ENCODE results near the gene LMO2.
"Not testable (repeated sequence)": the region's sequence is repeated elsewhere in the genome, so short reads cannot be mapped to it uniquely, and the experiment has no call there.

LMO2 gene

GRCh38 chr11:33844236-33844635 lies 47.6 kb downstream of the LMO2 start:
- no peak overlapping the region for H3K9ac ChIP-seq (ENCODE audit: low read depth, low read length)
- H3K4me1 ChIP-seq (ENCODE audit: insufficient read depth, low read length): no peaks in the 10 kb centered on the region
- no peaks in the 10 kb centered on the region for H3K36me3 ChIP-seq (ENCODE audit: insufficient read depth, low read length)
- no peaks in the 10 kb centered on the region for H3K9me3 ChIP-seq (ENCODE audit: control insufficient read depth, insufficient read depth, low read length)

GRCh38 chr11:33843018-33843417 lies 48.9 kb downstream of the LMO2 start:
- H3K9me3 ChIP-seq (ENCODE audit: control insufficient read depth, insufficient read depth, low read length): no peaks in the 10 kb centered on the region
- H3K36me3 ChIP-seq (ENCODE audit: insufficient read depth, low read length): no peaks in the 10 kb centered on the region
- no peak overlapping the region for H3K9ac ChIP-seq (ENCODE audit: low read depth, low read length)
- H3K4me1 ChIP-seq (ENCODE audit: insufficient read depth, low read length): no peaks in the 10 kb centered on the region

GRCh38 chr11:33842236-33842915 lies 49.5 kb downstream of the LMO2 start:
- Histone ChIP-seq H3K36me3 (ENCODE audit: insufficient read depth, low read length) (no peaks in the 10 kb centered on the region), H3K9me3 (ENCODE audit: control insufficient read depth, insufficient read depth, low read length) (no peaks in the 10 kb centered on the region), H3K4me1 (ENCODE audit: insufficient read depth, low read length) (no peaks in the 10 kb centered on the region), H3K9ac (ENCODE audit: low read depth, low read length) (no peak overlapping the region)

GRCh38 chr11:33838234-33838633 lies 53.6 kb downstream of the LMO2 start:
- H3K9me3 ChIP-seq (ENCODE audit: control insufficient read depth, insufficient read depth, low read length); H3K9ac ChIP-seq (ENCODE audit: low read depth, low read length); H3K36me3 ChIP-seq (ENCODE audit: insufficient read depth, low read length); H3K4me1 ChIP-seq (ENCODE audit: insufficient read depth, low read length): not testable (repeated sequence)

- H3K9ac ChIP-seq (ENCODE audit: low read depth, low read length); H3K4me1 ChIP-seq (ENCODE audit: insufficient read depth, low read length); H3K9me3 ChIP-seq (ENCODE audit: control insufficient read depth, insufficient read depth, low read length); H3K36me3 ChIP-seq (ENCODE audit: insufficient read depth, low read length): not testable (repeated sequence)
Measured at GRCh38 chr11:33837334-33837733, 54.5 kb downstream of the LMO2 start.

GRCh38 chr11:33835143-33835878 lies 56.6 kb downstream of the LMO2 start:
- Histone ChIP-seq H3K9me3 (ENCODE audit: control insufficient read depth, insufficient read depth, low read length) (no peaks in the 10 kb centered on the region), H3K36me3 (ENCODE audit: insufficient read depth, low read length) (no peaks in the 10 kb centered on the region), H3K4me1 (ENCODE audit: insufficient read depth, low read length) (no peaks in the 10 kb centered on the region), H3K9ac (ENCODE audit: low read depth, low read length) (no peak overlapping the region)

GRCh38 chr11:33832676-33833075 lies 59.2 kb downstream of the LMO2 start:
- H3K9me3 ChIP-seq (ENCODE audit: control insufficient read depth, insufficient read depth, low read length): no peaks in the 10 kb centered on the region

GRCh38 chr11:33830903-33831648 lies 60.8 kb downstream of the LMO2 start:
- Histone ChIP-seq H3K36me3 (ENCODE audit: insufficient read depth, low read length) (no peaks in the 10 kb centered on the region), H3K9ac (ENCODE audit: low read depth, low read length) (no peak overlapping the region), H3K9me3 (ENCODE audit: control insufficient read depth, insufficient read depth, low read length) (no peaks in the 10 kb centered on the region), H3K4me1 (ENCODE audit: insufficient read depth, low read length) (no peaks in the 10 kb centered on the region)

More at GRCh38 chr11:33832676-33833075, 59.2 kb downstream of the LMO2 start:
- Histone ChIP-seq H3K9ac (ENCODE audit: low read depth, low read length) (no peak overlapping the region), H3K4me1 (ENCODE audit: insufficient read depth, low read length) (no peaks in the 10 kb centered on the region), H3K36me3 (ENCODE audit: insufficient read depth, low read length) (no peaks in the 10 kb centered on the region)

GRCh38 chr11:33829430-33830141 lies 62.3 kb downstream of the LMO2 start:
- H3K4me1 ChIP-seq (ENCODE audit: insufficient read depth, low read length): no peaks in the 10 kb centered on the region
- no peaks in the 10 kb centered on the region for H3K9me3 ChIP-seq (ENCODE audit: control insufficient read depth, insufficient read depth, low read length)
- no peaks in the 10 kb centered on the region for H3K36me3 ChIP-seq (ENCODE audit: insufficient read depth, low read length)
- peak overlapping the region; percentile 77 for H3K9ac ChIP-seq (ENCODE audit: low read depth, low read length)

GRCh38 chr11:33828604-33829429 lies 63.1 kb downstream of the LMO2 start:
- H3K4me1 ChIP-seq (ENCODE audit: insufficient read depth, low read length): no peaks in the 10 kb centered on the region
- H3K9ac ChIP-seq (ENCODE audit: low read depth, low read length): peak overlapping the region; percentile 77
- H3K9me3 ChIP-seq (ENCODE audit: control insufficient read depth, insufficient read depth, low read length): no peaks in the 10 kb centered on the region

GRCh38 chr11:33827206-33827605 lies 64.7 kb downstream of the LMO2 start:
- Histone ChIP-seq H3K36me3 (ENCODE audit: insufficient read depth, low read length) (no peaks in the 10 kb centered on the region), H3K9me3 (ENCODE audit: control insufficient read depth, insufficient read depth, low read length) (no peaks in the 10 kb centered on the region), H3K9ac (ENCODE audit: low read depth, low read length) (no peak overlapping the region), H3K4me1 (ENCODE audit: insufficient read depth, low read length) (no peaks in the 10 kb centered on the region)

More at GRCh38 chr11:33828604-33829429, 63.1 kb downstream of the LMO2 start:
- no peaks in the 10 kb centered on the region for H3K36me3 ChIP-seq (ENCODE audit: insufficient read depth, low read length)

- Histone ChIP-seq H3K4me1 (ENCODE audit: insufficient read depth, low read length) (no peaks in the 10 kb centered on the region), H3K36me3 (ENCODE audit: insufficient read depth, low read length) (no peaks in the 10 kb centered on the region), H3K9ac (ENCODE audit: low read depth, low read length) (no peak overlapping the region), H3K9me3 (ENCODE audit: control insufficient read depth, insufficient read depth, low read length) (no peaks in the 10 kb centered on the region)
Measured at GRCh38 chr11:33825854-33826560, 65.9 kb downstream of the LMO2 start.

GRCh38 chr11:33822981-33823380 lies 68.9 kb downstream of the LMO2 start:
- H3K9ac ChIP-seq (ENCODE audit: low read depth, low read length); H3K4me1 ChIP-seq (ENCODE audit: insufficient read depth, low read length); H3K9me3 ChIP-seq (ENCODE audit: control insufficient read depth, insufficient read depth, low read length); H3K36me3 ChIP-seq (ENCODE audit: insufficient read depth, low read length): not testable (repeated sequence)

All from ES-I3 (cell line).